Measurements from ENCODE around the gene CRAMP1.

Gene CRAMP1

GRCh38 chr16:1613728-1614455 lies 1.7 kb downstream of the CRAMP1 start:
- Histone ChIP-seq H3K9me3 (ENCODE audit: control insufficient read depth in 1 of 2, low read length in 2 of 2) (no peaks in the 10 kb centered on the region), H3K36me3 (ENCODE audit: control insufficient read depth in 1 of 2, insufficient read depth in 2 of 2, low read length in 2 of 2) (peaks cover 12 to 24% of the 10 kb centered on the region in 2 donors), H3K4me3 (ENCODE audit: low read depth in 1 of 2, low read length in 2 of 2) (peak overlapping the region; percentile 66 to 83), H3K4me1 (ENCODE audit: control insufficient read depth in 1 of 2, insufficient read depth in 2 of 2, low read length in 2 of 2) (peaks cover 23 to 38% of the 10 kb centered on the region in 2 donors), H3K27ac (ENCODE audit: low read depth, low read length) (no peak overlapping the region), H3K27me3 (ENCODE audit: control insufficient read depth in 1 of 2, insufficient read depth in 2 of 2, low read length in 2 of 2) (no peaks in the 10 kb centered on the region), H3K9ac (ENCODE audit: low read depth in 1 of 2, low read length in 2 of 2) (peak overlapping the region; percentile 56 to 71)

GRCh38 chr16:1614456-1615102 lies 2.4 kb downstream of the CRAMP1 start:
- peak overlapping the region; percentile 35 to 40 for H3K9ac ChIP-seq (ENCODE audit: low read depth in 1 of 2, low read length in 2 of 2)
- H3K4me3 ChIP-seq (ENCODE audit: low read depth in 1 of 2, low read length in 2 of 2), result peak overlapping the region; percentile 68
- no peaks in the 10 kb centered on the region for H3K9me3 ChIP-seq (ENCODE audit: control insufficient read depth in 1 of 2, low read length in 2 of 2)
- no peak overlapping the region for H3K27ac ChIP-seq (ENCODE audit: low read depth, low read length)
- H3K36me3 ChIP-seq (ENCODE audit: control insufficient read depth in 1 of 2, insufficient read depth in 2 of 2, low read length in 2 of 2), result peaks cover 13 to 29% of the 10 kb centered on the region in 2 donors
- H3K4me1 ChIP-seq (ENCODE audit: control insufficient read depth in 1 of 2, insufficient read depth in 2 of 2, low read length in 2 of 2), result peaks cover 23 to 38% of the 10 kb centered on the region in 2 donors
- no peaks in the 10 kb centered on the region for H3K27me3 ChIP-seq (ENCODE audit: control insufficient read depth in 1 of 2, insufficient read depth in 2 of 2, low read length in 2 of 2)

DNA sequence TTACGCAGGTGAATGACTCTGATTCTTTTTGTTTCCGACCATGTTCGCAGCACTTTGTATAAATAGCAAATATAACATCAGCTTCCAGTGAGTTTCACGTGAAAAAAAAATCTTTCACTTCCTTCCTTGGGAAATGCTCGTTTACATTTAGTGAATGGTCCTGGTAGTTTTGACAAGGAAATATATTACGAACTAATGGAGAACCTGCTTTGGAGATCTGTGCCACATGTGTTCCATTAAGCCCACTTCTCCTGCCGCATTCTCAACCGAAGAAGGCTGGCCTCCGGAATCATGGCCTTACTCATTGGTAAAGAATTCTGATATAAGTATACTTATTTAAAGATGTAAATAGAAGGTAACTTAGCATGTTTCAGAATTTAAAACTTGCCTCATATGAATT lies 3.6 kb downstream of the CRAMP1 start:
- Histone ChIP-seq H3K27ac (ENCODE audit: low read depth, low read length) (no peak overlapping the region), H3K36me3 (ENCODE audit: control insufficient read depth in 1 of 2, insufficient read depth in 2 of 2, low read length in 2 of 2) (peaks cover 13 to 41% of the 10 kb centered on the region in 2 donors), H3K4me1 (ENCODE audit: control insufficient read depth in 1 of 2, insufficient read depth in 2 of 2, low read length in 2 of 2) (peaks cover 18 to 31% of the 10 kb centered on the region in 2 donors), H3K9me3 (ENCODE audit: control insufficient read depth in 1 of 2, low read length in 2 of 2) (no peaks in the 10 kb centered on the region), H3K27me3 (ENCODE audit: control insufficient read depth in 1 of 2, insufficient read depth in 2 of 2, low read length in 2 of 2) (no peaks in the 10 kb centered on the region), H3K9ac (ENCODE audit: low read depth in 1 of 2, low read length in 2 of 2) (peak overlapping the region; percentile 35 to 40), H3K4me3 (ENCODE audit: low read depth in 1 of 2, low read length in 2 of 2) (peak overlapping the region; percentile 68)

GRCh38 chr16:1619976-1620375 lies 7.8 kb downstream of the CRAMP1 start:
- no peak overlapping the region for H3K27ac ChIP-seq (ENCODE audit: low read depth, low read length)
- H3K4me1 ChIP-seq (ENCODE audit: control insufficient read depth in 1 of 2, insufficient read depth in 2 of 2, low read length in 2 of 2), result peaks cover 6 to 7% of the 10 kb centered on the region in 2 donors
- H3K27me3 ChIP-seq (ENCODE audit: control insufficient read depth in 1 of 2, insufficient read depth in 2 of 2, low read length in 2 of 2), result no peaks in the 10 kb centered on the region
- no peak overlapping the region for H3K9ac ChIP-seq (ENCODE audit: low read depth in 1 of 2, low read length in 2 of 2)
- H3K4me3 ChIP-seq (ENCODE audit: low read depth in 1 of 2, low read length in 2 of 2), result no peak overlapping the region
- no peaks in the 10 kb centered on the region for H3K9me3 ChIP-seq (ENCODE audit: control insufficient read depth in 1 of 2, low read length in 2 of 2)
- H3K36me3 ChIP-seq (ENCODE audit: control insufficient read depth in 1 of 2, insufficient read depth in 2 of 2, low read length in 2 of 2), result peaks cover 13 to 56% of the 10 kb centered on the region in 2 donors

- Histone ChIP-seq H3K4me3 (ENCODE audit: low read depth in 1 of 2, low read length in 2 of 2) (no peak overlapping the region), H3K9me3 (ENCODE audit: control insufficient read depth in 1 of 2, low read length in 2 of 2) (no peaks in the 10 kb centered on the region), H3K4me1 (ENCODE audit: control insufficient read depth in 1 of 2, insufficient read depth in 2 of 2, low read length in 2 of 2) (peaks cover 2 to 3% of the 10 kb centered on the region in 2 donors), H3K36me3 (ENCODE audit: control insufficient read depth in 1 of 2, insufficient read depth in 2 of 2, low read length in 2 of 2) (peaks cover 13 to 56% of the 10 kb centered on the region in 2 donors), H3K27me3 (ENCODE audit: control insufficient read depth in 1 of 2, insufficient read depth in 2 of 2, low read length in 2 of 2) (no peaks in the 10 kb centered on the region), H3K9ac (ENCODE audit: low read depth in 1 of 2, low read length in 2 of 2) (no peak overlapping the region), H3K27ac (ENCODE audit: low read depth, low read length) (no peak overlapping the region)
Measured at GRCh38 chr16:1620391-1620790, 8.2 kb downstream of the CRAMP1 start.

GRCh38 chr16:1621851-1622250 lies 9.7 kb downstream of the CRAMP1 start:
- Histone ChIP-seq H3K9me3 (ENCODE audit: control insufficient read depth in 1 of 2, low read length in 2 of 2) (no peaks in the 10 kb centered on the region), H3K27ac (ENCODE audit: low read depth, low read length) (no peak overlapping the region), H3K27me3 (ENCODE audit: control insufficient read depth in 1 of 2, insufficient read depth in 2 of 2, low read length in 2 of 2) (no peaks in the 10 kb centered on the region), H3K4me1 (ENCODE audit: control insufficient read depth in 1 of 2, insufficient read depth in 2 of 2, low read length in 2 of 2) (no peaks in the 10 kb centered on the region), H3K4me3 (ENCODE audit: low read depth in 1 of 2, low read length in 2 of 2) (no peak overlapping the region), H3K9ac (ENCODE audit: low read depth in 1 of 2, low read length in 2 of 2) (no peak overlapping the region), H3K36me3 (ENCODE audit: control insufficient read depth in 1 of 2, insufficient read depth in 2 of 2, low read length in 2 of 2) (peaks cover 19 to 66% of the 10 kb centered on the region in 2 donors)

- Histone ChIP-seq H3K4me3 (ENCODE audit: low read depth in 1 of 2, low read length in 2 of 2) (no peak overlapping the region), H3K27ac (ENCODE audit: low read depth, low read length) (no peak overlapping the region), H3K9me3 (ENCODE audit: control insufficient read depth in 1 of 2, low read length in 2 of 2) (no peaks in the 10 kb centered on the region), H3K27me3 (ENCODE audit: control insufficient read depth in 1 of 2, insufficient read depth in 2 of 2, low read length in 2 of 2) (no peaks in the 10 kb centered on the region), H3K4me1 (ENCODE audit: control insufficient read depth in 1 of 2, insufficient read depth in 2 of 2, low read length in 2 of 2) (peaks cover 4 to 7% of the 10 kb centered on the region in 2 donors), H3K36me3 (ENCODE audit: control insufficient read depth in 1 of 2, insufficient read depth in 2 of 2, low read length in 2 of 2) (peaks cover 15 to 51% of the 10 kb centered on the region in 2 donors), H3K9ac (ENCODE audit: low read depth in 1 of 2, low read length in 2 of 2) (no peak overlapping the region)
Measured at GRCh38 chr16:1626327-1626726, 14.2 kb downstream of the CRAMP1 start.

DNA sequence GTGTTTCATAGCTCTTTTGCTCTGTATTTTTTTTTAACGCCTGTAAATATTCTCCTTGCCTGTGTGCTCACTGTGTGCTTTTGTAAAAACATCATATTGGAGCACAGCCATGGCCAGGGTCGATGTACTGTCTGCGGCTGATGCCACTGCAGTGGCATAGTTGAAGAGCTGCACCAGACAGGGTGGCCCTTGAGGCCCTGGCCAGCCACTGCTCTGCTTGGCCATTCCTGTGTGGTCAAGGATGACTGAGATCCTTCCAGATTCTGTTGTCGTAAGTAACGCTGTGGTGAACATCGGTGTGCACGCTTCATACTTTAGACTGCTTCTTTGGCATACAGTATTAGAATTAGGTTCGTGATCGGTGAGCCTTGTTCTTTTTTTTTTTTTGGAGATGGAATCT lies 14.6 kb downstream of the CRAMP1 start:
- Histone ChIP-seq H3K9ac (ENCODE audit: low read depth in 1 of 2, low read length in 2 of 2) (no peak overlapping the region), H3K36me3 (ENCODE audit: control insufficient read depth in 1 of 2, insufficient read depth in 2 of 2, low read length in 2 of 2) (peaks cover 15 to 47% of the 10 kb centered on the region in 2 donors), H3K4me3 (ENCODE audit: low read depth in 1 of 2, low read length in 2 of 2) (no peak overlapping the region), H3K27me3 (ENCODE audit: control insufficient read depth in 1 of 2, insufficient read depth in 2 of 2, low read length in 2 of 2) (no peaks in the 10 kb centered on the region), H3K4me1 (ENCODE audit: control insufficient read depth in 1 of 2, insufficient read depth in 2 of 2, low read length in 2 of 2) (peaks cover 9 to 12% of the 10 kb centered on the region in 2 donors), H3K27ac (ENCODE audit: low read depth, low read length) (no peak overlapping the region), H3K9me3 (ENCODE audit: control insufficient read depth in 1 of 2, low read length in 2 of 2) (no peaks in the 10 kb centered on the region)

GRCh38 chr16:1630450-1631213 lies 18.5 kb downstream of the CRAMP1 start:
- H3K36me3 ChIP-seq (ENCODE audit: control insufficient read depth in 1 of 2, insufficient read depth in 2 of 2, low read length in 2 of 2), result peaks cover 28 to 72% of the 10 kb centered on the region in 2 donors

GRCh38 chr16:1631230-1631629 lies 19.1 kb downstream of the CRAMP1 start:
- Histone ChIP-seq H3K27ac (ENCODE audit: low read depth, low read length) (no peak overlapping the region), H3K9me3 (ENCODE audit: control insufficient read depth in 1 of 2, low read length in 2 of 2) (no peaks in the 10 kb centered on the region), H3K4me1 (ENCODE audit: control insufficient read depth in 1 of 2, insufficient read depth in 2 of 2, low read length in 2 of 2) (peaks cover 12 to 20% of the 10 kb centered on the region in 2 donors), H3K27me3 (ENCODE audit: control insufficient read depth in 1 of 2, insufficient read depth in 2 of 2, low read length in 2 of 2) (no peaks in the 10 kb centered on the region), H3K9ac (ENCODE audit: low read depth in 1 of 2, low read length in 2 of 2) (no peak overlapping the region), H3K4me3 (ENCODE audit: low read depth in 1 of 2, low read length in 2 of 2) (no peak overlapping the region), H3K36me3 (ENCODE audit: control insufficient read depth in 1 of 2, insufficient read depth in 2 of 2, low read length in 2 of 2) (peaks cover 26 to 69% of the 10 kb centered on the region in 2 donors)

More at GRCh38 chr16:1630450-1631213, 18.5 kb downstream of the CRAMP1 start:
- no peak overlapping the region for H3K9ac ChIP-seq (ENCODE audit: low read depth in 1 of 2, low read length in 2 of 2)
- no peaks in the 10 kb centered on the region for H3K9me3 ChIP-seq (ENCODE audit: control insufficient read depth in 1 of 2, low read length in 2 of 2)
- no peak overlapping the region for H3K4me3 ChIP-seq (ENCODE audit: low read depth in 1 of 2, low read length in 2 of 2)
- H3K4me1 ChIP-seq (ENCODE audit: control insufficient read depth in 1 of 2, insufficient read depth in 2 of 2, low read length in 2 of 2), result peaks cover 12 to 20% of the 10 kb centered on the region in 2 donors
- H3K27ac ChIP-seq (ENCODE audit: low read depth, low read length), result no peak overlapping the region
- no peaks in the 10 kb centered on the region for H3K27me3 ChIP-seq (ENCODE audit: control insufficient read depth in 1 of 2, insufficient read depth in 2 of 2, low read length in 2 of 2)

Data from duodenal mucosa (tissue), 2 donors.